Muscle of back (tissue), 13 donors: Measurements from ENCODE around the gene CDAN1. TPM values are rescaled to one million over a fixed set of nuclear protein-coding genes. Genes with fewer than 3 reads are reported as not detected.
A peak's percentile ranks its signal among the peaks of the same experiment; 100 is the strongest.
"Not testable (repeated sequence)": the region's sequence is repeated elsewhere in the genome, so short reads cannot be mapped to it uniquely, and the experiment has no call there.

Experiments
- DNase-seq, 3 donors: peaks; one replicate each; pipeline versions ENCODE4 v3.0.0 to v3.0.0-alpha.2; 2013
- long read RNA-seq, 9 donors: transcript quantifications; one replicate each; lab custom pipeline, GENCODE V29; 2026
- polyA plus RNA-seq, 10 donors: library from polyadenylated mRNA; unstranded; fragments of 120-200 nt; gene quantifications; one replicate each; pipeline ENCODE4 v1.2.1, GENCODE V29; 2013; ENCODE audit not compliant: insufficient read length in 10 of 10

Gene CDAN1
- polyA plus RNA-seq = 10 to 100 TPM; 10.6 to 17.8 (median 14.4) TPM
- long read RNA-seq, donor 1, partial matches to known transcripts = 0 of 4 reads
- long read RNA-seq, donor 1, other reads (novel, unspliced or antisense) = 0 of 4 reads
- long read RNA-seq, donor 2, partial matches to known transcripts = 0 of 3 reads
- long read RNA-seq, donor 2, other reads (novel, unspliced or antisense) = 0 of 3 reads
- long read RNA-seq, donor 3, partial matches to known transcripts = 0 of 1 reads
- long read RNA-seq, donor 3, other reads (novel, unspliced or antisense) = 0 of 1 reads
- long read RNA-seq, donor 4, transcript CDAN1-204 (1 exons, 2,076 nt) = major isoform, 9 of 9 reads
- long read RNA-seq, donor 4, partial matches to known transcripts = 0 of 9 reads
- long read RNA-seq, donor 4, other reads (novel, unspliced or antisense) = 0 of 9 reads
- long read RNA-seq, donor 5, transcript CDAN1-204 (1 exons, 2,076 nt) = major isoform, 8 of 8 reads
- long read RNA-seq, donor 5, partial matches to known transcripts = 0 of 8 reads
- long read RNA-seq, donor 5, other reads (novel, unspliced or antisense) = 0 of 8 reads
- long read RNA-seq, donor 6, full-length matches to known transcripts = 9 of 9 reads
- long read RNA-seq, donor 6, partial matches to known transcripts = 0 of 9 reads
- long read RNA-seq, donor 6, other reads (novel, unspliced or antisense) = 0 of 9 reads
- long read RNA-seq, donor 7, transcript CDAN1-204 (1 exons, 2,076 nt) = major isoform, 8 of 9 reads
- long read RNA-seq, donor 7, partial matches to known transcripts = 0 of 9 reads
- long read RNA-seq, donor 7, other reads (novel, unspliced or antisense) = 0 of 9 reads
- long read RNA-seq, donor 8, transcript CDAN1-204 (1 exons, 2,076 nt) = major isoform, 7 of 7 reads
- long read RNA-seq, donor 8, partial matches to known transcripts = 0 of 7 reads
- long read RNA-seq, donor 8, other reads (novel, unspliced or antisense) = 0 of 7 reads
- long read RNA-seq, donor 9 = 0 reads

GRCh38 chr15:42736793-42737528 is at the start of gene CDAN1:
CDAN1 (minus strand) TSS chr15:42737128; CDS start chr15:42737102, 26 bp downstream.
- DNase-seq = peak; percentile 86 to 96 (median 91)

GRCh38 chr15:42785569-42785968 is 48.6 kb upstream of the CDAN1 start:
- DNase-seq = no peak

- peak in 1 of 3 donors; percentile 9 for DNase-seq
These were observed 47.8 kb upstream of the CDAN1 start for GRCh38 chr15:42784705-42785104.

GRCh38 chr15:42782716-42783115 is 45.8 kb upstream of the CDAN1 start:
- no peak for DNase-seq

GRCh38 chr15:42775416-42775815 is 38.5 kb upstream of the CDAN1 start:
- no peak for DNase-seq

- DNase-seq = no peak
These were observed 36.0 kb upstream of the CDAN1 start for GRCh38 chr15:42772901-42773300.

GRCh38 chr15:42772144-42772543 is 35.2 kb upstream of the CDAN1 start:
- DNase-seq = peak in 2 of 3 donors; percentile 28 to 62

GRCh38 chr15:42766109-42766508 is 29.2 kb upstream of the CDAN1 start:
- not testable (repeated sequence) for DNase-seq

GRCh38 chr15:42764154-42764731 is 27.3 kb upstream of the CDAN1 start:
- not testable (repeated sequence) for DNase-seq

- DNase-seq = not testable (repeated sequence)
These were observed 24.9 kb upstream of the CDAN1 start for GRCh38 chr15:42761813-42762212.

- DNase-seq = no peak
These were observed 23.8 kb upstream of the CDAN1 start for GRCh38 chr15:42760759-42761158.

- DNase-seq = no peak
These were observed 22.2 kb upstream of the CDAN1 start for GRCh38 chr15:42759093-42759492.

- no peak for DNase-seq
These were observed 13.4 kb upstream of the CDAN1 start for GRCh38 chr15:42750306-42750705.

GRCh38 chr15:42749266-42749665 is 12.3 kb upstream of the CDAN1 start:
- no peak for DNase-seq

GRCh38 chr15:42744195-42744594 is 7.3 kb upstream of the CDAN1 start:
- no peak for DNase-seq

GRCh38 chr15:42742149-42742548 is 5.2 kb upstream of the CDAN1 start:
- no peak for DNase-seq

GRCh38 chr15:42741710-42742109 is 4.8 kb upstream of the CDAN1 start:
- no peak for DNase-seq

GRCh38 chr15:42737529-42738328 is 801 bp upstream of the CDAN1 start:
- no peak for DNase-seq

- DNase-seq = peak in 2 of 3 donors; percentile 10 to 55
These were observed 643 bp downstream of the CDAN1 start for GRCh38 chr15:42736178-42736792.
